HFF-Myc (cell line): ENCODE data around the gene TRIP11.

Source experiments
- DNase-seq: peaks from one replicate; pipeline ENCODE4 v3.0.0-alpha.2; 2011; ENCODE audit warnings: low read depth; ENCODE audit errors: extremely low read depth
- H3K4me3 ChIP-seq: replicated peaks from 2 replicates; pipeline ENCODE4 v1.5.1; 2011; ENCODE audit warnings: low read depth, mild to moderate bottlenecking, control low read depth, low read length
- TF ChIP-seq, protein P1 (sequence below): IDR thresholded peaks from 2 replicates; pipeline ENCODE4 v1.5.1; 2012; ENCODE audit warnings: mild to moderate bottlenecking, low read depth, low read length, control low read depth; ENCODE audit errors: missing control alignments

The TRIP11 gene

GRCh38 chr14:92041203-92041602 is 1.3 kb upstream of the TRIP11 start:
- TF ChIP-seq, protein P1, sequence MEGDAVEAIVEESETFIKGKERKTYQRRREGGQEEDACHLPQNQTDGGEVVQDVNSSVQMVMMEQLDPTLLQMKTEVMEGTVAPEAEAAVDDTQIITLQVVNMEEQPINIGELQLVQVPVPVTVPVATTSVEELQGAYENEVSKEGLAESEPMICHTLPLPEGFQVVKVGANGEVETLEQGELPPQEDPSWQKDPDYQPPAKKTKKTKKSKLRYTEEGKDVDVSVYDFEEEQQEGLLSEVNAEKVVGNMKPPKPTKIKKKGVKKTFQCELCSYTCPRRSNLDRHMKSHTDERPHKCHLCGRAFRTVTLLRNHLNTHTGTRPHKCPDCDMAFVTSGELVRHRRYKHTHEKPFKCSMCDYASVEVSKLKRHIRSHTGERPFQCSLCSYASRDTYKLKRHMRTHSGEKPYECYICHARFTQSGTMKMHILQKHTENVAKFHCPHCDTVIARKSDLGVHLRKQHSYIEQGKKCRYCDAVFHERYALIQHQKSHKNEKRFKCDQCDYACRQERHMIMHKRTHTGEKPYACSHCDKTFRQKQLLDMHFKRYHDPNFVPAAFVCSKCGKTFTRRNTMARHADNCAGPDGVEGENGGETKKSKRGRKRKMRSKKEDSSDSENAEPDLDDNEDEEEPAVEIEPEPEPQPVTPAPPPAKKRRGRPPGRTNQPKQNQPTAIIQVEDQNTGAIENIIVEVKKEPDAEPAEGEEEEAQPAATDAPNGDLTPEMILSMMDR = no peak
- peak overlapping the region; percentile 78 for H3K4me3 ChIP-seq
- DNase-seq = no peak

DNA sequence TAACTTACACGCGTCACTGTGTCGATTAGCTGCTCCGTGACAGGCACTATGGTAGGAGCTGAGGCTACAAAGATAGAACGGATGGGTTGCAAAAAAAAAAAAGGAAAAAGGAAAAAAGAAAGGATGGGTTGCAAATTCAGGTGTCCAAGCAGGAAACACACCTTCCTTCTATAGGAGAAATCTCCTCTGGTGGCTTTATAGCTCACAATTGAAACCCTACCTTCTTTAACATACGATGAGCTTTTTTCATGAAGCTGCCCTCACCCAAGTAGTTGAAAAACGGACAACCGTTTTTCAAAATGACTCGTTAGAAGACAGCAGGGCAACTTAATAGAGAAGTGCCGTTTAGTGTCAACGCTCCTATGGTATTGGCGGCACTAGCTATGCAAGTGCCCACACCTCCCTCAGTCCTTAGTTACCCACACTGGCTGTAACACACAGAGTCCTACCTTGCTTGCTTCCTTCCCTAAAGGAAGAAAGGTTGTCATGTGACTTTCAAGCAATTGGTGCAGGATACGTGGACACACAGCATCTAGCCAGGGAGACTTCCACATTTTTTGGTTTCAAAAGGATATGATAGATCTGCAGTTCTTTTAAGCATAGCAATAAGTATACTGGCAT is 682 bp upstream of the TRIP11 start:
- peak overlapping the region; percentile 78 for H3K4me3 ChIP-seq
- no peak for DNase-seq
- TF ChIP-seq, protein P1 = no peak

DNA sequence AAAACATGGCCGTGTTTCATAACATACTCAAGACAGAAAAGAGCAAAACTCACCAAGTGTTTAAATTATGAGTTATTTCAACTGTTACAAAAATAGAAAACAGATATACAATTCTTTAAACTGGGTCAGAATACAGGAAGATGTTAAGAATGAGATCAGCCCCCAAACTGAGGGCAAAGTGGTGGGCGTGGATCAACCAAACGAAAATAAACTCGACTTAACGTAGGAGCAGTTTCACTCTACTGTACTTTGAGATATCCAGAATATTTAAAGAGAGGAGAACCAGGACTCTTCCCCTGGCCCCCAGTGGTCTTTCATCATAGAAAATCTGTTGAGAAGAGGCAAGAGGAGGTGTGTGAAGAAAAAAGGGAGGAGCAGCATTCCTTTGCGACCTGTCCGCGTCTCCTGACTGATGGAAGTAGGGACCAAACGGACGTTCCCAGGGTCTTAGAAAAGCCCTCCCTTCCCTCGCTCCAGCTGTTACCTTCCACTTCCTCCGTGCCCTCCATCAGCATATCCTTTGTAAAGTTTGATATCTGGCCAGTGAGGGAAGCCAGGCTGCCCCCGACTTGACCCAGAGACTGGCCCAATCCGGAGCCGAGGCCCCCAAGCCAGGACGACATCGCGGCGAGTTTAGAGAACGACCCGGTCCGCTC is 668 bp downstream of the TRIP11 start:
- TF ChIP-seq, protein P1 = no peak
- H3K4me3 ChIP-seq = peak overlapping the region; percentile 78
- DNase-seq = peak; percentile 36

DNA sequence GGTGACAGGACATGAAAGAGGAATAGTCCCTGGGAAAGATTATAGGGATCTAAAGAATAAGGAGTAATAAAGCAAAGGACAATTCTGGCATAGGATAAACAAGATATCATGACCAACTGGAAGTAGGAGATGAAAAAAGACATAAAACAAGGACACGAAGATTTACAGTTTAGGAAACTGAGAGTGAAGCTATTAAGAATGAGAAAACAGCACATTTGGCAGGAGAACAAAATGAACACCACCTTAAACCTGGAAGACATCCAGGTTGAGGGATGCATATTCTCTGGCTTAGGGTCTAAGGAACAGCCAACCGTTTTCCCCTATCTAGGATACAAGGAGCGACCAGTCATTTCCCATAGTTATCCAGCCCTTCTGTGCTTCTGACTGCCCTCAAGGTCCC is 1.9 kb downstream of the TRIP11 start:
- TF ChIP-seq, protein P1 = no peak
- H3K4me3 ChIP-seq = peak overlapping the region; percentile 78
- DNase-seq = no peak

DNA sequence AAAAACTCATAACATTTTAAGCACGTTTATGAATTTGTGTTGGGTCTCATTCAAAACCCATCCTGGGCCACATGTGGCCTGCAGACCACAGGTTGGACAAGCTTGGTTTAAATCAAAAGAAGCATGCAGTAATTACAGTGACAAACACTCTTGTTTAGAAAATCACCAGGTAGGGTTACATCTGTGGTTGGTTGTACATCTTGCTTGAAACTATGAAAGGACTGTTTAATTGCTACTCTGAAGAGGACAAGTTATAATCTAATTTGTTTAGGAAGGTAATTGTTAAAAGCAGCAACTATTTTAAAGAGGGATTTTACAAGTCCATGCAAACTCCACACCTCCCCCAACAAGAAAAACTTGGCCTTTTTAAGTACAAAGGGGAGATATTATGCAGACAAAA is 4.0 kb downstream of the TRIP11 start:
- H3K4me3 ChIP-seq = no peak overlapping the region
- no peak for DNase-seq

GRCh38 chr14:92033906-92034687 is 5.8 kb downstream of the TRIP11 start:
- TF ChIP-seq, protein P1 = no peak
- DNase-seq = no peak
- H3K4me3 ChIP-seq = no peak overlapping the region

More for the DNA sequence above, 4.0 kb downstream of the TRIP11 start:
- TF ChIP-seq, protein P1 = no peak
